Measurements from ENCODE around the gene DDX1.

The DDX1 gene

DNA sequence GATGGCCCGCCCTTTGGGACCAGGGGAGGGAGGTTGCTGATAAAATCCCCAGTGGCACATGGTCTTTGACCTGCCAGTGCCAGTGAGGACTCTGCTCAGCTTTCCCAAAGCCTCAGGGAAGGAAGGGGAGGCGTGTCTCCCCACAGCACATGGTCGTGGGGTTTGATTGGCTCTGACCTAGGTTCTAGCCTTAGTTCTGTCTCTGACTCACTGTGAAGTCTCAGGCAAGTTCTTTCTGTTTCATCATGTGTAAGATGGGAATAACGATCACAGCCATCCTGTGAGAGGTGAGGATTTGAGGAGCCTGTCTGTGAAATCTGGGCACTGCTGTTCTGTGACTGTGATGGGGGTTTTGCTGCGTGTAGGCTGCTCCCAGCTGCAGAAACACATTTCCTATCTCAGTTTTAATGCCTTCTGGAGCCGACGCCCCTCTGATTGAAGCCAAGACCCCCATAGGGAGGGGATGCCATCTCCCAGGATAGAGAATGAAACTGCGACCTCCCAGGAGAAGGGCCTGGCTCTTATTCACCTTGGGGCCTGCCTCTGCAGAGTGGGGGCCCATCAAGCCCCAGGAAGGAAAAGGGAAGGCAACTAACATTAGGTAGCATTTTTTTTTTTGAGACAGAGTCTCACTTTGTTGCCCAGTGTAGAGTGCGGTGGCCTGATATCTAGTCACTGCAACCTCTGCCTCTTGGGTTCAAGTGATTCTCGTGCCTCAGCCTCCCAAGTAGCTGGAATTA lies 84.0 kb downstream of the DDX1 start:
- TF ChIP-seq, protein P1, sequence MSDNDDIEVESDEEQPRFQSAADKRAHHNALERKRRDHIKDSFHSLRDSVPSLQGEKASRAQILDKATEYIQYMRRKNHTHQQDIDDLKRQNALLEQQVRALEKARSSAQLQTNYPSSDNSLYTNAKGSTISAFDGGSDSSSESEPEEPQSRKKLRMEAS (IDR thresholded peaks at IDR 0.05) = peak; percentile 72
- TF ChIP-seq EGR1 (IDR thresholded peaks at IDR 0.05) = no peak
- TF ChIP-seq TCF12 (IDR thresholded peaks at IDR 0.05; ENCODE audit: low read depth) = no peak
- TF ChIP-seq, protein P2, sequence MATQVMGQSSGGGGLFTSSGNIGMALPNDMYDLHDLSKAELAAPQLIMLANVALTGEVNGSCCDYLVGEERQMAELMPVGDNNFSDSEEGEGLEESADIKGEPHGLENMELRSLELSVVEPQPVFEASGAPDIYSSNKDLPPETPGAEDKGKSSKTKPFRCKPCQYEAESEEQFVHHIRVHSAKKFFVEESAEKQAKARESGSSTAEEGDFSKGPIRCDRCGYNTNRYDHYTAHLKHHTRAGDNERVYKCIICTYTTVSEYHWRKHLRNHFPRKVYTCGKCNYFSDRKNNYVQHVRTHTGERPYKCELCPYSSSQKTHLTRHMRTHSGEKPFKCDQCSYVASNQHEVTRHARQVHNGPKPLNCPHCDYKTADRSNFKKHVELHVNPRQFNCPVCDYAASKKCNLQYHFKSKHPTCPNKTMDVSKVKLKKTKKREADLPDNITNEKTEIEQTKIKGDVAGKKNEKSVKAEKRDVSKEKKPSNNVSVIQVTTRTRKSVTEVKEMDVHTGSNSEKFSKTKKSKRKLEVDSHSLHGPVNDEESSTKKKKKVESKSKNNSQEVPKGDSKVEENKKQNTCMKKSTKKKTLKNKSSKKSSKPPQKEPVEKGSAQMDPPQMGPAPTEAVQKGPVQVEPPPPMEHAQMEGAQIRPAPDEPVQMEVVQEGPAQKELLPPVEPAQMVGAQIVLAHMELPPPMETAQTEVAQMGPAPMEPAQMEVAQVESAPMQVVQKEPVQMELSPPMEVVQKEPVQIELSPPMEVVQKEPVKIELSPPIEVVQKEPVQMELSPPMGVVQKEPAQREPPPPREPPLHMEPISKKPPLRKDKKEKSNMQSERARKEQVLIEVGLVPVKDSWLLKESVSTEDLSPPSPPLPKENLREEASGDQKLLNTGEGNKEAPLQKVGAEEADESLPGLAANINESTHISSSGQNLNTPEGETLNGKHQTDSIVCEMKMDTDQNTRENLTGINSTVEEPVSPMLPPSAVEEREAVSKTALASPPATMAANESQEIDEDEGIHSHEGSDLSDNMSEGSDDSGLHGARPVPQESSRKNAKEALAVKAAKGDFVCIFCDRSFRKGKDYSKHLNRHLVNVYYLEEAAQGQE (IDR thresholded peaks at IDR 0.05; ENCODE audit: low read depth) = 0 out of 2 replicates have a peak, but pooled peaks have one; percentile 1

DNA sequence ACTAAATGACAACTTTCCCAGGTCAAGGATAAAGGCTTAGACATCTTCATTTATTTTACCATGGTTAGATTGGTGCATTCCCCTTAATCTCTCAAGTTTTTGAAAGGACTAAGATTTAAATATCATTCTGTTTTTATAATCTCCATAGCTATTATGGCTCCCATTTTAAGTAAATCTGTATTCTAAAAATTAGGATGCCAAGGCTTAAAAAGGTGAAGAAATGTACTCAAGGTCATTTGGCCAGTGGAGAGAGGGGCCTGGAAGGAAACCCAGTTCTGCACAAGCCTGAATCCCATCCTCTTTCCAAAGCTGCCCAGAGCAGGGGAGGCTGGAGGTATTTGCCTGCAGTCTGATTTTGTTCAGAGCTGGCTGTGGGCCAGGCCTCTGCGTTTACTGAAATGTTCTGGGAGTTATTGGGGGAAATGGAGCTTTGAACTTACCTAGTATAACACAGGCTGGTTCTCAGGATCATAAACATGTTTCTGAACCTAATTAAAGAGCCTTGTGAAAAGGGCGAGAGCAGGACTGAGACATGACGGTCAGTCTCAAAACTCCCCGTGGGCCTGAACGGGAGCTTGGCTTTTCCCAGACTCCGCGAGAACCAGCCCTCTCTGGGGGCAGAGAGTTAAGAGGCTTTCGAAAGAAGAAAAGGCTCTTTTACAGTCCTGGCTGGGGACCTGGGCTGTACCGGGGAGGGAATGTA lies 85.6 kb downstream of the DDX1 start:
- TF ChIP-seq TAF1 (IDR thresholded peaks at IDR 0.05; ENCODE audit: low read depth) (no peak), NFIC (IDR thresholded peaks at IDR 0.05) (peak; percentile 78), TCF12 (IDR thresholded peaks at IDR 0.05; ENCODE audit: low read depth) (0 out of 2 replicates have a peak, but pooled peaks have one; percentile 23), YY1 (IDR thresholded peaks at IDR 0.05; ENCODE audit: low read depth) (no peak), EGR1 (IDR thresholded peaks at IDR 0.05) (no peak), CEBPB (IDR thresholded peaks at IDR 0.05) (no peak), RAD21 (IDR thresholded peaks at IDR 0.05; ENCODE audit: low read depth) (no peak), CREB1 (IDR thresholded peaks at IDR 0.05; ENCODE audit: low read depth) (no peak), FOXM1 (IDR thresholded peaks at IDR 0.05; ENCODE audit: borderline replicate concordance, low read depth) (no peak), ZBTB7A (IDR thresholded peaks at IDR 0.05; ENCODE audit: low read depth) (no peak), TEAD4 (IDR thresholded peaks at IDR 0.05) (no peak), EP300 (IDR thresholded peaks at IDR 0.05; ENCODE audit: borderline replicate concordance) (0 out of 2 replicates have a peak, but pooled peaks have one; percentile 21)
- TF ChIP-seq, protein P1 (IDR thresholded peaks at IDR 0.05) = 0 out of 2 replicates have a peak, but pooled peaks have one; percentile 14
- TF ChIP-seq, protein P3, sequence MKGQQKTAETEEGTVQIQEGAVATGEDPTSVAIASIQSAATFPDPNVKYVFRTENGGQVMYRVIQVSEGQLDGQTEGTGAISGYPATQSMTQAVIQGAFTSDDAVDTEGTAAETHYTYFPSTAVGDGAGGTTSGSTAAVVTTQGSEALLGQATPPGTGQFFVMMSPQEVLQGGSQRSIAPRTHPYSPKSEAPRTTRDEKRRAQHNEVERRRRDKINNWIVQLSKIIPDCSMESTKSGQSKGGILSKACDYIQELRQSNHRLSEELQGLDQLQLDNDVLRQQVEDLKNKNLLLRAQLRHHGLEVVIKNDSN (IDR thresholded peaks at IDR 0.05) = no peak
- TF ChIP-seq, protein P2 (IDR thresholded peaks at IDR 0.05; ENCODE audit: low read depth) = no peak

DNA sequence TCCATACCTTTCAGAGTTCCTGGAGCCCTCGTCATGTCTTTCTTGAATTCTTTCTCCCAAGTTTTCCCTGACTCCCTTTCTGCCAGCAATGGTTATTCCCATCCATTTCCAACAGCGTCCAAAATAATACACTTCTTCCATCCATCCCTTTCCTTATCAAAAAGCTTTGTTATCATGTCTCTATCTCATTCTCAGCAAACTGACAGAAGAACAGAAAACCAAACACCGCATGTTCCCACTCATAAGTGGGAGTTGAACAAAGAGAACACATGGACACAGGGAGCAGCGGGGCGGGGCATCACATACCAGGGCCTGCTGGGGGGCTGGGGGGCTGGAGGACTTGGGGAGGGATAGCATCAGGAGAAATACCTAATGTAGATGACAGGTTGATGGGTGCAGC lies 86.7 kb downstream of the DDX1 start:
- TF ChIP-seq TCF12 (IDR thresholded peaks at IDR 0.05; ENCODE audit: low read depth) (no peak), EGR1 (IDR thresholded peaks at IDR 0.05) (no peak), YY1 (IDR thresholded peaks at IDR 0.05; ENCODE audit: low read depth) (no peak), CREB1 (IDR thresholded peaks at IDR 0.05; ENCODE audit: low read depth) (no peak), NFIC (IDR thresholded peaks at IDR 0.05) (no peak), TAF1 (IDR thresholded peaks at IDR 0.05; ENCODE audit: low read depth) (no peak), CEBPB (IDR thresholded peaks at IDR 0.05) (no peak), FOXM1 (IDR thresholded peaks at IDR 0.05; ENCODE audit: borderline replicate concordance, low read depth) (no peak)
- TF ChIP-seq, protein P2 (IDR thresholded peaks at IDR 0.05; ENCODE audit: low read depth) = no peak
- TF ChIP-seq, protein P1 (IDR thresholded peaks at IDR 0.05) = no peak

DNA sequence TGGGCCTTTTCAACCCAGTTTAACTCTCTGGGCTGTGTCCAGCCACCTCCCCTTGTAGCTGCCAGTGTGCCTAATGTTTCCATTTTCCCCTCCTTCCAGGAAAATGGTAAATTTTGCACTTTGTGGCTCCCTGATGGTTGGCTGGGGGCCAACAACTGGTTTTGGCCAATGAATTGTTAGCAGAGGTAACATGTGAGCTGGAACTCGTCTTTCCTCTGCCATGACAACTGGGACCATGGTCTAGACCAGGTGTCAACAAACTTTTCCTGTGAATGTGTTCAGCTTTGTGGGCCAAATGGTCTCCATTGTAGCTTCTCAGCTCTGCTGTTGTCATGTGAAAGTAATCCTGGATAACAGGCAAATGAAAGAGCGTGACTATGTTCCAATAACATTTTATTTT lies 87.2 kb downstream of the DDX1 start:
- peak; percentile 25; the same call in 1 of the 2 replicates for TF ChIP-seq NFIC (IDR thresholded peaks at IDR 0.05)
- TF ChIP-seq, protein P2 (IDR thresholded peaks at IDR 0.05; ENCODE audit: low read depth) = no peak

Data from Ishikawa (cell line).